Astrocyte (in vitro differentiated cells and primary cell): Measurements from ENCODE around the gene ANKRD62. TPM values are rescaled to one million over a fixed set of nuclear protein-coding genes. Genes with fewer than 3 reads are reported as not detected.

Experiments used
- DNase-seq: peaks from one replicate; pipeline ENCODE4 v3.0.0-alpha.2; 2010; ENCODE audit warnings: low read depth
- FAIRE-seq: peaks from 2 replicates; lab custom pipeline; 2011; peaks lifted over from hg19 to GRCh38; lab: Jason Lieb, UNC
- H2AFZ ChIP-seq: 2 replicates; pipeline ENCODE4 v1.6.0; 2012; ENCODE audit warnings: low read depth, low read length, inconsistent platforms
- H3K27ac ChIP-seq: 2 replicates; pipeline ENCODE4 v1.5.1; 2011; ENCODE audit warnings: low read depth, low read length, inconsistent platforms
- H3K27me3 ChIP-seq: 2 replicates; pipeline ENCODE4 v1.6.0; 2011; ENCODE audit warnings: low read length, inconsistent platforms; ENCODE audit not compliant: insufficient read depth
- H3K36me3 ChIP-seq: 2 replicates; pipeline ENCODE4 v1.5.1; 2011; ENCODE audit warnings: low read length, inconsistent platforms; ENCODE audit not compliant: insufficient read depth
- H3K4me1 ChIP-seq: 2 replicates; pipeline ENCODE4 v1.5.1; 2011; ENCODE audit warnings: low read length, inconsistent platforms; ENCODE audit not compliant: insufficient read depth
- H3K4me2 ChIP-seq: 2 replicates; pipeline ENCODE4 v1.6.0; 2012; ENCODE audit warnings: low read length, inconsistent platforms
- H3K4me3 ChIP-seq: 2 replicates; pipeline ENCODE4 v1.5.1; 2011; ENCODE audit warnings: low read depth, mild to moderate bottlenecking, low read length, inconsistent platforms; ENCODE audit not compliant: insufficient read depth
- H3K79me2 ChIP-seq: 2 replicates; pipeline ENCODE4 v1.6.0; 2012; ENCODE audit warnings: mild to moderate bottlenecking, low read length, inconsistent platforms; ENCODE audit not compliant: insufficient read depth
- H3K9ac ChIP-seq: 2 replicates; pipeline ENCODE4 v1.6.0; 2012; ENCODE audit warnings: mild to moderate bottlenecking, low read length, inconsistent platforms
- H3K9me3 ChIP-seq: 2 replicates; pipeline ENCODE4 v1.5.1; 2012; ENCODE audit warnings: low read depth, mild to moderate bottlenecking, low read length, inconsistent platforms; ENCODE audit not compliant: insufficient read depth
- H4K20me1 ChIP-seq: 2 replicates; pipeline ENCODE4 v1.6.0; 2012; ENCODE audit warnings: low read length, inconsistent platforms; ENCODE audit not compliant: insufficient read depth
- H3K27ac Mint-ChIP-seq: one replicate; pipeline ENCODE4 v1.8.0; 2021; ENCODE audit warnings: mild to moderate bottlenecking, mixed read lengths; ENCODE audit not compliant: unreplicated experiment
- H3K27me3 Mint-ChIP-seq: one replicate; pipeline ENCODE4 v1.8.0; 2021; ENCODE audit warnings: low read depth, mixed read lengths; ENCODE audit not compliant: unreplicated experiment
- H3K36me3 Mint-ChIP-seq: one replicate; pipeline ENCODE4 v1.8.0; 2021; ENCODE audit warnings: low read depth, mixed read lengths; ENCODE audit not compliant: unreplicated experiment
- H3K4me1 Mint-ChIP-seq: one replicate; pipeline ENCODE4 v1.8.0; 2021; ENCODE audit warnings: low read depth, mixed read lengths; ENCODE audit not compliant: unreplicated experiment
- H3K4me3 Mint-ChIP-seq: one replicate; pipeline ENCODE4 v1.8.0; 2021; ENCODE audit warnings: mild to moderate bottlenecking, moderate library complexity, mixed read lengths; ENCODE audit not compliant: unreplicated experiment
- H3K9me3 Mint-ChIP-seq: one replicate; pipeline ENCODE4 v1.8.0; 2021; ENCODE audit warnings: mild to moderate bottlenecking, mixed read lengths; ENCODE audit not compliant: unreplicated experiment
- EZH2 ChIP-seq: IDR thresholded peaks from 2 replicates; pipeline ENCODE4 v1.6.1; 2012; ENCODE audit warnings: mild to moderate bottlenecking, low read length, inconsistent platforms; ENCODE audit not compliant: insufficient read depth
- total RNA-seq: library from RNA; stranded (reverse); gene quantifications from 2 replicates; pipeline ENCODE4 v1.2.1, GENCODE V29; 2021
- TF ChIP-seq, protein P1 (sequence below): IDR thresholded peaks from 2 replicates; pipeline ENCODE4 v1.5.1; 2011; ENCODE audit warnings: low read depth, mild to moderate bottlenecking, inconsistent platforms, low read length, moderate library complexity; ENCODE audit not compliant: insufficient read depth

The ANKRD62 gene
- total RNA-seq, 1 donor from 2014 or later: not detected

DNA sequence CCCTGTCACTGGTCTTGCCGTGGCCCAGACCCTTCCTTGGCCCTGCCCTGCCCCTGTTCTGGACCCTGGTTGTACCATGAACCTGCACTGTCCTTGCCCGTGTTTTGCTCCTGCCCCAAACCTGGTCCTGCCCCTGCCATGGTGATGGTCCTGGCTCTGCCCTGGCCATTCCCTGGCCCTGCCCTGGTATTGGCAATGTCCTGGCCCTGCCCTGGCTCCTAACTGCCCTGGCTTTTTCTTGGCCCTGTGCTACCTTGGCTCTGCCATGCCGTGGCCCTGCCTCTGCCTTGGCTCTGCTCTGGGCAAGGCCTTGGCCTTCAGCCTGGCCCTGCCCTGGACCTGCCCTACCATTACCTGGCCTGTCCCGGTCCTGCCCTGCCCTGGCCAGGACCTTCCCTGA lies 5.5 kb upstream of the ANKRD62 start:
- Mint-ChIP-seq H3K27me3 (peaks cover 17% of the 10 kb centered on the region), H3K4me3 (no peak overlapping the region), H3K27ac (no peak overlapping the region), H3K4me1 (no peaks in the 10 kb centered on the region), H3K36me3 (peaks cover 3% of the 10 kb centered on the region), H3K9me3 (no peaks in the 10 kb centered on the region)
- Histone ChIP-seq H4K20me1 (no peaks in the 10 kb centered on the region), H3K27ac (no peak overlapping the region), H3K9ac (no peak overlapping the region), H3K4me1 (no peaks in the 10 kb centered on the region), H2AFZ (no peak overlapping the region), H3K4me2 (no peak overlapping the region), H3K4me3 (no peak overlapping the region), H3K36me3 (no peaks in the 10 kb centered on the region), H3K79me2 (no peaks in the 10 kb centered on the region), H3K27me3 (no peaks in the 10 kb centered on the region), H3K9me3 (no peaks in the 10 kb centered on the region)
- no peak for TF ChIP-seq EZH2
- TF ChIP-seq, protein P1, sequence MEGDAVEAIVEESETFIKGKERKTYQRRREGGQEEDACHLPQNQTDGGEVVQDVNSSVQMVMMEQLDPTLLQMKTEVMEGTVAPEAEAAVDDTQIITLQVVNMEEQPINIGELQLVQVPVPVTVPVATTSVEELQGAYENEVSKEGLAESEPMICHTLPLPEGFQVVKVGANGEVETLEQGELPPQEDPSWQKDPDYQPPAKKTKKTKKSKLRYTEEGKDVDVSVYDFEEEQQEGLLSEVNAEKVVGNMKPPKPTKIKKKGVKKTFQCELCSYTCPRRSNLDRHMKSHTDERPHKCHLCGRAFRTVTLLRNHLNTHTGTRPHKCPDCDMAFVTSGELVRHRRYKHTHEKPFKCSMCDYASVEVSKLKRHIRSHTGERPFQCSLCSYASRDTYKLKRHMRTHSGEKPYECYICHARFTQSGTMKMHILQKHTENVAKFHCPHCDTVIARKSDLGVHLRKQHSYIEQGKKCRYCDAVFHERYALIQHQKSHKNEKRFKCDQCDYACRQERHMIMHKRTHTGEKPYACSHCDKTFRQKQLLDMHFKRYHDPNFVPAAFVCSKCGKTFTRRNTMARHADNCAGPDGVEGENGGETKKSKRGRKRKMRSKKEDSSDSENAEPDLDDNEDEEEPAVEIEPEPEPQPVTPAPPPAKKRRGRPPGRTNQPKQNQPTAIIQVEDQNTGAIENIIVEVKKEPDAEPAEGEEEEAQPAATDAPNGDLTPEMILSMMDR: no peak
- FAIRE-seq: no peak
- DNase-seq: no peak

DNA sequence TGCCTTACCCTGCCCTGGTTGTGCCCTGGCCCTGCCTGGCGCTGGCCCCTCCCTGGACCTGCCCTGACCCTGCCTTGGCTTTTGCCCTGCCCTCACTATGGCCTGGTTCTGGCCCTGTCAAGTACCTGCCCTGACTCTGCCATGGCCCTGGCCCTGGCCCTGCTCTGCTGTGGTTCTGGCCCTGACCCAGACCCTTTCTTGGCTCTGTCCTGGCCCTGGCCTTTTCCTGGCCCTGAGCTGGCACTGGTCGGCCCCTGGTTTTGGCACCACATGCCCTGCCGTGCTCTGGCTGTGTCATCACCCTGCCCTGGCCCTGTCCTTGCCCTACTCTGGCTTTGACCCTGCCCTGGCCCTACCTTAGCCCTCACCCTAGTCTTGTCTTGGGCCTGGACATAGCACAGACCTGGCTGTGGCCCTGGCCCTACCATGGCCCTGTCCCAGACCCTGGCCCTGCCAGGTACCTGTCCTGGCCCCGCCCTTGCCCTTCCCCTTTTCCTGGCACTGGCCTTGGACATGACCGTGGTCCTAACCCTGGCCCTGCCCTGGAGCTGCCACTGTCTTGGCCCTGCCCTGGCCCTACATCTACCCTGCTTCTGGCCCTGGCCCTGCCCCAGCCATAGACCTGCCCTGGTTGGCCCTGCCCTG lies 4.8 kb upstream of the ANKRD62 start:
- no peaks in the 10 kb centered on the region for H3K79me2 ChIP-seq
- H2AFZ ChIP-seq: no peak overlapping the region
- peaks cover 11% of the 10 kb centered on the region for H3K27me3 Mint-ChIP-seq
- DNase-seq: no peak
- no peaks in the 10 kb centered on the region for H3K9me3 ChIP-seq
- H3K4me1 ChIP-seq: no peaks in the 10 kb centered on the region
- no peak overlapping the region for H3K9ac ChIP-seq
- H3K4me2 ChIP-seq: no peak overlapping the region
- H3K4me1 Mint-ChIP-seq: no peaks in the 10 kb centered on the region
- no peak overlapping the region for H3K4me3 ChIP-seq
- no peak overlapping the region for H3K27ac ChIP-seq
- TF ChIP-seq, protein P1: no peak
- TF ChIP-seq EZH2: no peak
- no peaks in the 10 kb centered on the region for H3K27me3 ChIP-seq
- peaks cover 3% of the 10 kb centered on the region for H3K36me3 Mint-ChIP-seq
- H3K36me3 ChIP-seq: no peaks in the 10 kb centered on the region
- no peaks in the 10 kb centered on the region for H4K20me1 ChIP-seq
- FAIRE-seq: no peak
- H3K27ac Mint-ChIP-seq: no peak overlapping the region
- H3K4me3 Mint-ChIP-seq: no peak overlapping the region
- H3K9me3 Mint-ChIP-seq: no peaks in the 10 kb centered on the region

DNA sequence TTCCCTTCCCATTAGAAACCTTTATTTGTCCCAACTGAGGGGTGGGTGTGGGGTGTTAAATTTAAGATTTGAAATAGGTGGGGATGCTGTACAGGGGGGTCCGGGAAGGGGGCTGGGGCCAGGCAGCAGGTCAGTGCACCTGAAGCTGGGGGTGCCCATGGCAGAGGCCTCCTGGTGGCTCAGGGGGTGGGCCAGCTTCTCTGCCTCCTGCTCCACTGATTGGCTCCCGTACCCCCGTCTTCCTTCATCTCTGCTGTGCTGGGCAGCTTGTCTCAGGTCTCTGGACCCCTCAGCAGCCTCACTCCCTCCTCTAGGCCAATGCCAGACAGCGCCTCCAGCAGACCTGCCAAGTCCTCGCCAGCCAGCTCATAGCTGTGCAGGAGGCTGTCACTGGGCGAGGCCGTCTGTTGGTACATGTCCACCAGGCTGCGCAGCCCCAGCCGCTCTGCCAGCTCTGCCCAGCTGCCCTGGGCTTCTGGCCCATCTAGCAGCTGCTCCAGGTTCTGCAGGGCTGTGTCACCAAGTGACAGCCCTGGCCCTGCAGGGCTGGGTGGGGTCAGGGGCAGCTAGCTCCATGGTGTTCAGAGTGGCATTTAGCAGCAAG lies 2.0 kb upstream of the ANKRD62 start:
- H3K36me3 Mint-ChIP-seq: no peaks in the 10 kb centered on the region
- no peak overlapping the region for H3K4me3 Mint-ChIP-seq
- no peaks in the 10 kb centered on the region for H3K4me1 Mint-ChIP-seq
- TF ChIP-seq EZH2: no peak
- TF ChIP-seq, protein P1: no peak
- peaks cover 9% of the 10 kb centered on the region for H3K27me3 Mint-ChIP-seq
- Histone ChIP-seq H4K20me1 (no peaks in the 10 kb centered on the region), H3K9ac (no peak overlapping the region), H3K4me2 (no peak overlapping the region), H3K27me3 (peaks cover 3% of the 10 kb centered on the region), H3K4me3 (no peak overlapping the region), H3K9me3 (no peaks in the 10 kb centered on the region), H3K27ac (no peak overlapping the region), H3K79me2 (no peaks in the 10 kb centered on the region), H2AFZ (no peak overlapping the region), H3K36me3 (no peaks in the 10 kb centered on the region), H3K4me1 (no peaks in the 10 kb centered on the region)
- DNase-seq: no peak
- no peak overlapping the region for H3K27ac Mint-ChIP-seq
- no peaks in the 10 kb centered on the region for H3K9me3 Mint-ChIP-seq
- no peak for FAIRE-seq
